Esophagus squamous epithelium (tissue), 5 donors: ENCODE measurements around the gene MVB12A. TPM values are rescaled to one million over a fixed set of nuclear protein-coding genes. Genes with fewer than 3 reads are reported as not detected.

Experiments used
- DNase-seq: peaks from one replicate; lab custom pipeline; 2025; lab: John Stamatoyannopoulos, UW
- H3K27ac ChIP-seq, 4 donors: fragments of 200-600 bp; sonication (generic); one replicate each; pipeline ENCODE4 v1.5.1; 2016 to 2019; ENCODE audit warnings: mild to moderate bottlenecking in 1 of 4
- H3K27me3 ChIP-seq, 4 donors: fragments of 200-600 bp; sonication (generic); 1 replicate in 3 of 4; 2 replicates in 1 of 4; pipeline versions ENCODE4 v1.5.1 to v1.6.0; 2017 to 2021; ENCODE audit warnings: antibody characterized with exemption in 1 of 4
- H3K36me3 ChIP-seq, 3 donors: fragments of 200-600 bp; sonication (generic); one replicate each; pipeline ENCODE4 v1.5.1; 2016 to 2019
- H3K4me1 ChIP-seq, 3 donors: fragments of 200-600 bp; sonication (generic); one replicate each; pipeline ENCODE4 v1.5.1; 2017 to 2019
- H3K4me3 ChIP-seq, 4 donors: fragments of 200-600 bp; sonication (generic); 1 replicate in 3 of 4; 2 replicates in 1 of 4; pipeline ENCODE4 v1.5.1; 2016 to 2019; ENCODE audit warnings: mild to moderate bottlenecking in 2 of 4, moderate library complexity in 1 of 4
- H3K9me3 ChIP-seq, 3 donors: fragments of 200-600 bp; sonication (generic); one replicate each; pipeline ENCODE4 v1.5.1; 2016 to 2019
- POLR2A ChIP-seq, 4 donors: fragments of 450-650 bp; IDR thresholded peaks; one replicate each; pipeline ENCODE4 v1.6.1; 2017; ENCODE audit warnings: antibody characterized with exemption in 4 of 4, mild to moderate bottlenecking in 4 of 4, moderate library complexity in 3 of 4
- WGBS, 2 donors: methylation state at CpG; one replicate each; pipeline ENCODE4 v1.1.5; 2018; 5-methylcytosine and 5-hydroxymethylcytosine counted together
- intact Hi-C: fragments of 100-400 bp; cut with DNase I; formaldehyde crosslinking; loops from one replicate; pipeline ENCODE4 v1.15.0; 2022
- total RNA-seq, 4 donors: library from RNA; depleted of rRNA; stranded (reverse); fragments of >200 nt; gene quantifications; one replicate each; pipeline ENCODE4 v1.1.0, GENCODE V29; 2016
- TF ChIP-seq, protein P1 (sequence below), 6 experiments: fragments of 450-650 bp in 4 of 6; fragments of 200-600 bp in 2 of 6; sonication (generic) in 2 of 6; IDR thresholded peaks; one replicate each; pipeline ENCODE4 v1.5.1; 2016 to 2019; ENCODE audit warnings: antibody characterized with exemption in 6 of 6, mild to moderate bottlenecking in 4 of 6, moderate library complexity in 4 of 6
- donor health status: DM: yes; HTN: yes; CAD: no.

MVB12A gene
- total RNA-seq, 4 donors from 2014 or later, result 54.0 to 96.3 (median 61.7) TPM

DNA sequence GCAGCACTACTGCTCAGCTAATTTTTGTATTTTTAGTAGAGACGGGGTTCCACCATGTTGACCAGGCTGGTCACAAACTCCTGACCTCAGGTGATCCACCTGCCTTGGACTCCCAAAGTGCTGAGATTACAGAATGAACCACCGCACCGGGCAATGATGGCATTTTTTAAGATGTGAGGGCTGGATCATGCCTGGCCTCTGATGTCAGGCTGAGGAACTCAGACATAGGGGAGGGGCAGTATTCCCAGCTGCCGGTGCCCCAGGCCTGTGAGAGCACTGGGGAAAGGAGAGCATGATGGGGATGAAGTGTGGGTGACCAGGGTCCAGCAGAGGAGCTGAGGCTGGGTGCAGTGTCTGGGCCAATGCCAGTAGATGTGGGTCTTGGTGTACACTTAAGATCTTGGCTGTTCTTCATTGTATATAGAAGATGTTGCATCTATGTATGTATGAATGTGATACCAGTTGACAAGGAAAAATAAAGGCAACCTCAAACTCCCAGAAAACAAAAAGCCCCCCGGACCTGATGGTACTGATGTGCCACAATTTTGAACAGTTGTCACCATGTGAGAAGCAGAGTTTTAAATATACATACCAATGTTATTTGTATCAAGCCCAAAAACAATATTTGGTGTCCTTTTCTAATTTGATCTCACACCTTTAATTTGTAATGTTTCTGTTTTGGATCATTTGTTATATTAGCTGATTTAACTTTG is 39.3 kb upstream of the MVB12A start:
- intact Hi-C loops, result loop anchor here (10.0 kb wide), 1 partner anchor 86 kb away; no protein-coding TSS in a partner anchor
- no peak overlapping the region for H3K4me3 ChIP-seq
- H3K9me3 ChIP-seq, result no peaks in the 10 kb centered on the region
- TF ChIP-seq, protein P1, sequence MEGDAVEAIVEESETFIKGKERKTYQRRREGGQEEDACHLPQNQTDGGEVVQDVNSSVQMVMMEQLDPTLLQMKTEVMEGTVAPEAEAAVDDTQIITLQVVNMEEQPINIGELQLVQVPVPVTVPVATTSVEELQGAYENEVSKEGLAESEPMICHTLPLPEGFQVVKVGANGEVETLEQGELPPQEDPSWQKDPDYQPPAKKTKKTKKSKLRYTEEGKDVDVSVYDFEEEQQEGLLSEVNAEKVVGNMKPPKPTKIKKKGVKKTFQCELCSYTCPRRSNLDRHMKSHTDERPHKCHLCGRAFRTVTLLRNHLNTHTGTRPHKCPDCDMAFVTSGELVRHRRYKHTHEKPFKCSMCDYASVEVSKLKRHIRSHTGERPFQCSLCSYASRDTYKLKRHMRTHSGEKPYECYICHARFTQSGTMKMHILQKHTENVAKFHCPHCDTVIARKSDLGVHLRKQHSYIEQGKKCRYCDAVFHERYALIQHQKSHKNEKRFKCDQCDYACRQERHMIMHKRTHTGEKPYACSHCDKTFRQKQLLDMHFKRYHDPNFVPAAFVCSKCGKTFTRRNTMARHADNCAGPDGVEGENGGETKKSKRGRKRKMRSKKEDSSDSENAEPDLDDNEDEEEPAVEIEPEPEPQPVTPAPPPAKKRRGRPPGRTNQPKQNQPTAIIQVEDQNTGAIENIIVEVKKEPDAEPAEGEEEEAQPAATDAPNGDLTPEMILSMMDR (IDR thresholded peaks at IDR 0.05), result no peak
- no peak for TF ChIP-seq POLR2A (IDR thresholded peaks at IDR 0.05)
- no peaks in the 10 kb centered on the region for H3K36me3 ChIP-seq
- DNase-seq, result no peak
- 83 to 92% methylated on average over 3 to 5 of the region's 5 CpGs for WGBS, 2 donors
- peaks cover 0 to 15% (median 0%) of the 10 kb centered on the region in 4 donors for H3K27me3 ChIP-seq
- H3K4me1 ChIP-seq, result peaks cover 0 to 28% (median 8%) of the 10 kb centered on the region in 3 donors
- H3K27ac ChIP-seq, result no peak overlapping the region

DNA sequence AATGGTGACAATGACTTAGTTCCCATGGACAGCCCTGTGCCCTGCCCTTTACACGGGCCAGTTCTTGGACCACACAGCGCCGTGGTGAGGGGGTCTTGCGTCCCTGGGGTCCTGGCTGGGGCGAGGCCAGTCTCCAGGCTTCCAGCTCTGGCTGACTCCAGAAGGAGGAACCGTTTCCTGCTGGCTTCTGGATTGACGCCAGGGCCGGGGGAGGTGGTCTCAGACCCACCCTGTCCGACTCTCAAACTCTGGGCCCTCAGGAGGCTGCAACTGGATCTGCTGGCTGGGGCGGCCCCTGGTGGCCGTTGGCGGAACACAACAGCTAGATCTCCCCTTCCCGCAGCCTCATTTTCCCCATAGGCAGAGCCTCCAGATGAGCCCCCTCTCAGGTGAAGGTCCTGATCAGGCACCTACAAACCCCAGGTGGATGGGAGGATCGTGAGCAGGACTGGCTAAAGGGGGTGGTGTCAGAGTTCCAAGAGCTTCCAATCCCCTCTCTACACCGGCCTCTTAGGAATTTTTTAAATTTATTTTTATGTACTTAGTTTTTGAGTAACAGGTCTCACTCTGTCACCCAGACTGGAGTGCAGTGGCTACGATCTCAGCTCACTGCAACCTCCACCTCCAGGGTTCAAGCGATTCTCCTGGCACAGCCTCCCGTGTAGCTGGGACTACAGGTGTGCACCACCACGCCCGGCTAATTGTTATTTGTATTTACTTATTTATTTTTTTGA is 33.8 kb upstream of the MVB12A start:
- DNase-seq, result no peak
- WGBS, 2 donors, result 43 to 46% methylated on average over 8 to 11 of the region's 20 CpGs
- Histone ChIP-seq H3K36me3 (no peaks in the 10 kb centered on the region), H3K9me3 (no peaks in the 10 kb centered on the region), H3K4me1 (peaks cover 6 to 37% (median 8%) of the 10 kb centered on the region in 3 donors), H3K4me3 (no peak overlapping the region), H3K27ac (no peak overlapping the region), H3K27me3 (peaks cover 0 to 16% (median 0%) of the 10 kb centered on the region in 4 donors)
- intact Hi-C loops, result loop anchor here (2.0 to 10.0 kb wide), 2 partner anchors 39 to 91 kb away; no protein-coding TSS in a partner anchor
- TF ChIP-seq POLR2A (IDR thresholded peaks at IDR 0.05), result no peak
- TF ChIP-seq, protein P1 (IDR thresholded peaks at IDR 0.05), result peak; percentile 80 to 94 (median 86)

DNA sequence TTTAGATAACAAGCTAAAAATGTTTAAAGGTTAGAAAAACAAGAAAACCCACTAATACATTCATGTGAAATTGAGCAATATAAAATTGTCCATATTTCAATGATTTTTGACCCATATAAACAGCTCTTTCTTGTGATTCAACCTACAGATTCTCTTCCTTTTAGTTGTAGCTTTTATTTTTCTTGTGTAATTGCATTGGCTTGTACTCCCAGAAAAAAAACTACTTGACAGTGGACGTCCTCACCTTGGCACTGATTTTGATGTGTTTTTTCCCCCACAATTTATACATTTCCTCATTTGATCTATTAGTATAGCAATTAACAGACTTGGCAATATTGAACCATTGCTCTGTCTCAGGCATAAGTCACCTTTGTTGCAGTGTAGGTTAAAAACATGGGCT is 30.6 kb upstream of the MVB12A start:
- H3K4me3 ChIP-seq, result no peak overlapping the region
- no peak overlapping the region for H3K27ac ChIP-seq
- 35 to 37% methylated on average over 1 of the region's 1 CpG for WGBS, 2 donors
- H3K9me3 ChIP-seq, result no peaks in the 10 kb centered on the region
- TF ChIP-seq, protein P1 (IDR thresholded peaks at IDR 0.05), result no peak
- intact Hi-C loops, result loop anchor here (10.0 kb wide), 1 partner anchor 94 kb away; no protein-coding TSS in a partner anchor
- H3K36me3 ChIP-seq, result no peaks in the 10 kb centered on the region
- H3K4me1 ChIP-seq, result peaks cover 6 to 35% (median 14%) of the 10 kb centered on the region in 3 donors
- DNase-seq, result no peak
- peaks cover 0 to 47% (median 0%) of the 10 kb centered on the region in 4 donors for H3K27me3 ChIP-seq

DNA sequence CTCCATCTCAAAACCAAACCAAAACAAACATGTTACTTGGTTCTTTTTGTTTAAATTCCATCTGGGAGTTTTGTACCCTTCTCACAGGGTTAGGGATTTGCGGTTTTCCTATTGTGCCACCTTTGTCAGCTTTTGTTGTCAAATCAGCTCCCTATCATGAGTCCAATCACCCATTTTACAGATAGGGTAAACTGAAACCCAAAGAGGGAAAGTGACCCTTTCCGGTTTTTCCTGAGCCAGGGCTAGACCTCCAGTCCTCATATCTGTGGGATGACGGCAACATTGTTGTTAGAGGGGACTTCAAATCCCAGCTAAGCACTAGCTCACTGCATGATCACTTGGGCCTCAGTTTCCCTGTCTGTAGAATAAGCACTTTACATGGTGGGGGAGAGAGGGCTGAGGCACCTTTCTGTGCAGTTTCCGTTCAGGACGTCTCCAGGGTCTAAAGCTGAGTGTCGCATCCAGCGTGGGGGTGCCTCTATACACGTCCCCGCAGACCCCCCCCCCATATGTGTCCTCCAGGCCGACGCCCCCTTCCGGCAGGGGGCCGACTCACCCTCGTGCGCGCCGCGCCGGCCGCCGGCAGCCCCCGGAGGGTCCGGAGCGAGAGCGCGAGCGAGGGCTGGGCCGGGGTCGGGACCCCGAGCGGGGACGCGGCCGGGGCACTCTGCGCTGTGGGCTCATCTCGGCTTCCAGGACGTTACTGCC is 29.7 kb upstream of the MVB12A start:
- DNase-seq, result no peak
- 27 to 85% methylated on average over 3 to 4 of the region's 37 CpGs for WGBS, 2 donors
- H3K36me3 ChIP-seq, result no peaks in the 10 kb centered on the region
- no peaks in the 10 kb centered on the region for H3K9me3 ChIP-seq
- peak overlapping the region in 3 of 4 donors; percentile 50 to 67 (median 51) for H3K4me3 ChIP-seq
- H3K27me3 ChIP-seq, result peaks cover 0 to 52% (median 0%) of the 10 kb centered on the region in 4 donors
- TF ChIP-seq, protein P1 (IDR thresholded peaks at IDR 0.05), result no peak
- TF ChIP-seq POLR2A (IDR thresholded peaks at IDR 0.05), result no peak
- H3K27ac ChIP-seq, result peak overlapping the region in 2 of 4 donors; percentile 42 to 59
- peaks cover 6 to 44% (median 14%) of the 10 kb centered on the region in 3 donors for H3K4me1 ChIP-seq
- intact Hi-C loops, result loop anchor here (10.0 kb wide), 2 partner anchors 75 to 95 kb away; partner anchors contain the start of gene NXNL1
